ENCODE results near the gene SFN. TPM values are rescaled to one million over a fixed set of nuclear protein-coding genes. Genes with fewer than 3 reads are reported as not detected.

The SFN gene
- total and polyA plus RNA-seq, 2 of the 4 experiments (the other 2 are of a cell fraction), result 0.18 to 0.34 TPM

DNA sequence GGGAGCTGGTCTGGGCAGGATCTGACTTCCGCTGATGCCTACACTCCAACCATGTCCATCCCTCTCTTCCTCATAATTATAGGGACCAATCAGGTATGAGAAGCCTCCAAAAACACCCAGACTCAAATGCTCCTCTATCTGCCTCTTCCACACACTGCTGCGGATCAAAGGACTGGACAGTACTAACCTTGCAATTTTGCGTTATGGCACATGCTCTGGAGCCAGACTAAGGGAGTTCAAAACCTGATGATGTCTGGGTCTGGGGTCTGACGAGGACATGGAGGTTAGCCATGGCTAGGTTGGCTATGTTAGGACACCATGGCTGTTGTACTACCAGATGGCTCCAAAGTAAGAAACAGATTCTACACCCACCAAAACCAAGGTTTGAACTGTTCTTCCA lies 16.8 kb downstream of the SFN start:
- CTCF ChIA-PET, result interaction anchor here (1.5 kb wide), 1 partner anchor 30 kb away, joined by 3 read pairs; no protein-coding TSS in a partner anchor
- Histone ChIP-seq H4K91ac (ENCODE audit: insufficient read depth, low read depth, low read length) (no peak overlapping the region), H2BK15ac (ENCODE audit: low read depth, low read length) (no peak overlapping the region), H4K20me1 (ENCODE audit: insufficient read depth, low read length) (peaks cover 9% of the 10 kb centered on the region; the same call in 1 of the 2 replicates), H3K4ac (ENCODE audit: low read depth, low read length) (no peak overlapping the region), H3K14ac (replicated peaks; ENCODE audit: low read depth, low read length) (no peak overlapping the region), H3K9me1 (ENCODE audit: insufficient read depth, low read length) (no peaks in the 10 kb centered on the region), H2BK120ac (ENCODE audit: low read depth, low read length) (no peak overlapping the region), H3K79me1 (ENCODE audit: low read depth in 1 of 2, low read length in 2 of 2) (peaks cover 27 to 28% of the 10 kb centered on the region in 2 experiments), H3K9me3 (ENCODE audit: control insufficient read depth, insufficient read depth, low read length) (no peaks in the 10 kb centered on the region), H2BK5ac (ENCODE audit: low read depth, low read length, poor library complexity, severe bottlenecking) (no peak overlapping the region), H2AK5ac (ENCODE audit: low read depth, low read length) (no peak overlapping the region), H4K5ac (ENCODE audit: low read depth, low read length) (no peak overlapping the region), H3K4me2 (ENCODE audit: low read depth, low read length) (no peak overlapping the region), H3K4me3 (ENCODE audit: insufficient read depth, low read depth, low read length) (no peak overlapping the region), H3K4me1 (ENCODE audit: control insufficient read depth, insufficient read depth, low read length) (no peaks in the 10 kb centered on the region), H3K27me3 (ENCODE audit: control insufficient read depth, insufficient read depth, low read length) (no peaks in the 10 kb centered on the region), H2BK20ac (ENCODE audit: low read depth, low read length) (no peak overlapping the region), H3K36me3 (ENCODE audit: control insufficient read depth, insufficient read depth, low read length) (peaks cover 54% of the 10 kb centered on the region), H3K56ac (ENCODE audit: extremely low read depth, insufficient read depth, low read length) (no peak overlapping the region), H3K23ac (ENCODE audit: low read depth, low read length) (no peak overlapping the region), H3K18ac (ENCODE audit: low read depth, low read length) (no peak overlapping the region), H2AFZ (replicated peaks; ENCODE audit: low read length, poor library complexity) (no peak overlapping the region), H3K9ac (ENCODE audit: low read depth, low read length) (no peak overlapping the region), H2AK9ac (replicated peaks; ENCODE audit: low read depth, low read length, poor library complexity) (peak overlapping the region; percentile 37), H4K8ac (ENCODE audit: low read depth in 2 of 2, low read length in 2 of 2) (no peak overlapping the region), H3K27ac (ENCODE audit: insufficient read depth, low read length) (no peak overlapping the region)
- no CpG with 5 or more reads among the region's 4 CpGs for WGBS, 2 experiments (ENCODE audit: extremely low coverage in 2 of 2, insufficient read length in 1 of 2)
- dilution Hi-C loops (cut with HindIII; ENCODE audit: low sequenced_read_pairs, unreplicated experiment) (no loop called here), intact Hi-C loops (cut with micrococcal nuclease) (loop anchor here (2.0 kb wide), 1 partner anchor 15 kb away; no protein-coding TSS in a partner anchor), in situ Hi-C loops (cut with MboI; ENCODE audit: low sequenced_read_pairs) (loop anchor here (10.0 kb wide), 1 partner anchor 275 kb away; no protein-coding TSS in a partner anchor)
- ATAC-seq (ENCODE audit: low read depth) (no peak), DNase-seq (no peak)
- TF ChIP-seq CEBPB (IDR thresholded peaks at IDR 0.05; ENCODE audit: low read depth, low read length), result no peak
- TF ChIP-seq, protein P1, sequence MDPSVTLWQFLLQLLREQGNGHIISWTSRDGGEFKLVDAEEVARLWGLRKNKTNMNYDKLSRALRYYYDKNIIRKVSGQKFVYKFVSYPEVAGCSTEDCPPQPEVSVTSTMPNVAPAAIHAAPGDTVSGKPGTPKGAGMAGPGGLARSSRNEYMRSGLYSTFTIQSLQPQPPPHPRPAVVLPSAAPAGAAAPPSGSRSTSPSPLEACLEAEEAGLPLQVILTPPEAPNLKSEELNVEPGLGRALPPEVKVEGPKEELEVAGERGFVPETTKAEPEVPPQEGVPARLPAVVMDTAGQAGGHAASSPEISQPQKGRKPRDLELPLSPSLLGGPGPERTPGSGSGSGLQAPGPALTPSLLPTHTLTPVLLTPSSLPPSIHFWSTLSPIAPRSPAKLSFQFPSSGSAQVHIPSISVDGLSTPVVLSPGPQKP (IDR thresholded peaks at IDR 0.05; ENCODE audit: borderline replicate concordance, low read depth, low read length), result no peak
- no peak for TF ChIP-seq MAZ (IDR thresholded peaks at IDR 0.05; ENCODE audit: borderline replicate concordance, low read depth, low read length)
- TF ChIP-seq MXI1 (IDR thresholded peaks at IDR 0.05; ENCODE audit: borderline replicate concordance, low read depth, low read length), result no peak
- no peak for TF ChIP-seq POLR2A (IDR thresholded peaks at IDR 0.05; ENCODE audit: low read depth, low read length)
- TF ChIP-seq BHLHE40 (IDR thresholded peaks at IDR 0.05; ENCODE audit: low read depth, low read length), result no peak
- TF ChIP-seq, protein P2, sequence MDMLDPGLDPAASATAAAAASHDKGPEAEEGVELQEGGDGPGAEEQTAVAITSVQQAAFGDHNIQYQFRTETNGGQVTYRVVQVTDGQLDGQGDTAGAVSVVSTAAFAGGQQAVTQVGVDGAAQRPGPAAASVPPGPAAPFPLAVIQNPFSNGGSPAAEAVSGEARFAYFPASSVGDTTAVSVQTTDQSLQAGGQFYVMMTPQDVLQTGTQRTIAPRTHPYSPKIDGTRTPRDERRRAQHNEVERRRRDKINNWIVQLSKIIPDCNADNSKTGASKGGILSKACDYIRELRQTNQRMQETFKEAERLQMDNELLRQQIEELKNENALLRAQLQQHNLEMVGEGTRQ (IDR thresholded peaks at IDR 0.05; ENCODE audit: low read depth, low read length), result no peak
- no peak for TF ChIP-seq RAD21 (IDR thresholded peaks at IDR 0.05; ENCODE audit: low read length)
- TF ChIP-seq CTCF (conservative IDR thresholded peaks at IDR 0.05; ENCODE audit: low read depth, low read length), result no peak
- no peak for TF ChIP-seq SMC3 (IDR thresholded peaks at IDR 0.05; ENCODE audit: low read depth, low read length)
- no peak for TF ChIP-seq NFE2L2 (IDR thresholded peaks at IDR 0.05; ENCODE audit: low read depth, low read length)
- no peak for TF ChIP-seq CHD1 (IDR thresholded peaks at IDR 0.05; ENCODE audit: low read depth, low read length)
- no peak for TF ChIP-seq MAFK (IDR thresholded peaks at IDR 0.05; ENCODE audit: low read depth, low read length)
- TF ChIP-seq RFX5 (IDR thresholded peaks at IDR 0.05; ENCODE audit: low read depth, low read length), result no peak
- TF ChIP-seq RCOR1 (IDR thresholded peaks at IDR 0.05; ENCODE audit: insufficient replicate concordance, low read length), result no peak
- POLR2A ChIA-PET (ENCODE audit: unreplicated experiment), result no interaction called here
- no TSS peak for BruUV-seq (replicated peaks)
